GM12892 (cell line): ENCODE data around the gene YES1.

ENCODE experiments used
- POLR2A ChIP-seq: IDR thresholded peaks from 2 replicates; pipeline ENCODE4 v1.6.1; 2011; ENCODE audit warnings: low read depth, low read length, control low read depth
- POLR2AphosphoS5 ChIP-seq: IDR thresholded peaks from 2 replicates; pipeline ENCODE4 v1.6.1; 2011; ENCODE audit warnings: low read depth, low read length, control low read depth
- TAF1 ChIP-seq: IDR thresholded peaks from 2 replicates; pipeline ENCODE4 v1.6.1; 2011; ENCODE audit warnings: low read depth, mild to moderate bottlenecking, control low read depth, low read length, borderline replicate concordance

- no peak for TF ChIP-seq POLR2A
- no peak for TF ChIP-seq POLR2AphosphoS5
- TF ChIP-seq TAF1 = no peak
Measured at GRCh38 chr18:708096-708495, 103.9 kb downstream of the YES1 start.
